Upper lobe of left lung (tissue), 4 donors: ENCODE data around the gene CASS4.

Source experiments
- EP300 ChIP-seq, 4 donors: sonication (generic); formaldehyde crosslinking; IDR thresholded peaks; one replicate each; pipeline ENCODE4 v1.5.1; 2017; ENCODE audit warnings: antibody characterized with exemption in 4 of 4, control low read depth in 2 of 4
- POLR2A ChIP-seq, 4 donors: fragments of 450-650 bp; IDR thresholded peaks; one replicate each; pipeline ENCODE4 v1.5.1; 2016 to 2017; ENCODE audit warnings: antibody characterized with exemption in 4 of 4, mild to moderate bottlenecking in 2 of 4
- TF ChIP-seq, protein P1 (sequence below), 6 experiments: fragments of 450-650 bp in 4 of 6; fragments of 200-600 bp in 2 of 6; sonication (generic) in 2 of 6; IDR thresholded peaks; one replicate each; pipeline ENCODE4 v1.5.1; 2016 to 2019; ENCODE audit warnings: antibody characterized with exemption in 6 of 6

DNA sequence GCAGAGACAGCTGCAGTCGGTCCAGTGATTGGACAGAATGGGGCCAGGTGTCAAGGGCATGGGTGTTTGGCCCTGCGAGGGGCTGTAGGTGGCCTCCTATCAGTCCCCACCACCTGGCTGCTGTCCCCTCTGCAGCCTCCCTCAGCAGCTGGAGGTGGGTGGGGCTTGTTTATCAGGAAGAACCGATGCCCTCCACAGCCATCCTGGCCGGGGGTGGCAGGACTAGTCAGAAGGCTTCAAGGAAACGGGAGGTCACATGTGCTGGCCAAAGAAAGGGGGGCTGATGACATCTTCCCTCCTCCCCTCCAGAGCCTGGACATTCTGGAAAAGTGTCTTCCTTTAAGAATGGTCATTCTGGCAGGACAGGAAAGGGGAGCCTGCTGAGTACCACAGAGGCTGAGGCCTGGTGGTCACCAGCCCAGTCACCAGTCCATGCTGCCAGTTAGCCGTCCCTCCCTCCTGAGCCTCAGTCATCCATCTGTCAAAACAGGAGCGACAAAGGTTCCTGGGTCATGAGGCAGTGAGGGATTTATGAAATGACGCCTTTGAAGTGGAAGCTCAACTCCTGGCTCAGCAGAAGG, 49.1 kb upstream of the CASS4 start:
- TF ChIP-seq, protein P1, sequence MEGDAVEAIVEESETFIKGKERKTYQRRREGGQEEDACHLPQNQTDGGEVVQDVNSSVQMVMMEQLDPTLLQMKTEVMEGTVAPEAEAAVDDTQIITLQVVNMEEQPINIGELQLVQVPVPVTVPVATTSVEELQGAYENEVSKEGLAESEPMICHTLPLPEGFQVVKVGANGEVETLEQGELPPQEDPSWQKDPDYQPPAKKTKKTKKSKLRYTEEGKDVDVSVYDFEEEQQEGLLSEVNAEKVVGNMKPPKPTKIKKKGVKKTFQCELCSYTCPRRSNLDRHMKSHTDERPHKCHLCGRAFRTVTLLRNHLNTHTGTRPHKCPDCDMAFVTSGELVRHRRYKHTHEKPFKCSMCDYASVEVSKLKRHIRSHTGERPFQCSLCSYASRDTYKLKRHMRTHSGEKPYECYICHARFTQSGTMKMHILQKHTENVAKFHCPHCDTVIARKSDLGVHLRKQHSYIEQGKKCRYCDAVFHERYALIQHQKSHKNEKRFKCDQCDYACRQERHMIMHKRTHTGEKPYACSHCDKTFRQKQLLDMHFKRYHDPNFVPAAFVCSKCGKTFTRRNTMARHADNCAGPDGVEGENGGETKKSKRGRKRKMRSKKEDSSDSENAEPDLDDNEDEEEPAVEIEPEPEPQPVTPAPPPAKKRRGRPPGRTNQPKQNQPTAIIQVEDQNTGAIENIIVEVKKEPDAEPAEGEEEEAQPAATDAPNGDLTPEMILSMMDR (IDR thresholded peaks at IDR 0.05) = no peak
- TF ChIP-seq POLR2A (IDR thresholded peaks at IDR 0.05) (no peak), EP300 (IDR thresholded peaks at IDR 0.05) (no peak)
